H1 (cell line): ENCODE measurements around the gene OR10H1. TPM values are rescaled to one million over a fixed set of nuclear protein-coding genes. Genes with fewer than 3 reads are reported as not detected.

ENCODE experiments used
- CTBP2 ChIP-seq: IDR thresholded peaks from 2 replicates; pipeline ENCODE4 v1.7.0; 2011; ENCODE audit warnings: borderline replicate concordance, mild to moderate bottlenecking, moderate library complexity, mixed read lengths, low read length; ENCODE audit not compliant: insufficient read depth, insufficient read length
- EGR1 ChIP-seq: IDR thresholded peaks from 2 replicates; pipeline ENCODE4 v1.6.1; 2011; ENCODE audit warnings: low read depth, low read length, borderline replicate concordance
- NANOG ChIP-seq: IDR thresholded peaks from 2 replicates; pipeline ENCODE4 v1.6.1; 2011; ENCODE audit warnings: low read length, low read depth, mild to moderate bottlenecking, inconsistent platforms; ENCODE audit not compliant: insufficient read depth, poor library complexity, severe bottlenecking
- SAP30 ChIP-seq: fragments of 300-600 bp; sonication (generic); IDR thresholded peaks from 2 replicates; pipeline ENCODE4 v1.7.1; 2012; ENCODE audit warnings: low read length, moderate library complexity, mild to moderate bottlenecking, inconsistent platforms; ENCODE audit not compliant: insufficient read depth, insufficient replicate concordance
- SP4 ChIP-seq: IDR thresholded peaks from 2 replicates; pipeline ENCODE4 v1.6.1; 2012; ENCODE audit warnings: low read length, inconsistent platforms
- polyA plus RNA-seq, 7 experiments: library from polyadenylated mRNA; depleted of rRNA in 3 of 7; stranded (reverse) in 5 of 7; unstranded in 2 of 7; fragments of >200 nt in 5 of 7; fragments of 200-250 nt in 2 of 7; gene quantifications; 1 replicate in 5 of 7; 2 replicates in 1 of 7; 4 replicates in 1 of 7; pipeline versions ENCODE4 v1.2.1 to v1.2.3, GENCODE V29; 2011 to 2013; ENCODE audit warnings: missing spikeins in 2 of 7, mixed read lengths in 2 of 7
- total RNA-seq: library from RNA; stranded (reverse); fragmentation: NEBNext Ultra II Directional; extraction: Animal tissue kit (Norgen Biotek cat#: 25700); gene quantifications from 2 replicates; pipeline ENCODE4 v1.2.1, GENCODE V29; 2021
- TF ChIP-seq, protein P1 (sequence below): fragments of 300-600 bp; sonication (generic); IDR thresholded peaks from 2 replicates; pipeline ENCODE4 v1.7.1; 2012; ENCODE audit warnings: low read length, moderate library complexity, mild to moderate bottlenecking, inconsistent platforms; ENCODE audit not compliant: insufficient replicate concordance

Gene OR10H1
- total and polyA plus RNA-seq, 2 of the 8 experiments (the other 6 are each of a cell fraction or from before 2014, with no cell fraction given), result not detected

DNA sequence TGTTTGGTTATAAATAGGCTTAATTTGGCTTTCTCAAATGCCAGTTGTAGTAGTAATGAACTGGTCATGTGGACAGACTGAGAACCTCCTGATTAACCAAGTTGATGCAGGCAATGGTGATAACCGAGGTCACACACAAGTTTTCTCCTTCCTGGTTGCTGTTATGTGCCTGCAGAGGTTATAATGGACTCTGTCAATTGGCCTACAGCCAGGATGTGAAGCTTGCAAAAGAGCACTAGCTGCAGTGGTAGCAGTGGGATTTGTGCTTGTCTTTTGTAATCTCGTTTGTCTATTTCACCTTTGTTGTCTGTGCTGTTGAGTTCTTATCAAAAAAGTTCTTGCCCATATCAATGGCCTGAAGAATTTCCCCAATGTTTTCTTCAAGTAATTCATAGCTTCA, 57.1 kb downstream of the OR10H1 start (continued):
- TF ChIP-seq, protein P1, sequence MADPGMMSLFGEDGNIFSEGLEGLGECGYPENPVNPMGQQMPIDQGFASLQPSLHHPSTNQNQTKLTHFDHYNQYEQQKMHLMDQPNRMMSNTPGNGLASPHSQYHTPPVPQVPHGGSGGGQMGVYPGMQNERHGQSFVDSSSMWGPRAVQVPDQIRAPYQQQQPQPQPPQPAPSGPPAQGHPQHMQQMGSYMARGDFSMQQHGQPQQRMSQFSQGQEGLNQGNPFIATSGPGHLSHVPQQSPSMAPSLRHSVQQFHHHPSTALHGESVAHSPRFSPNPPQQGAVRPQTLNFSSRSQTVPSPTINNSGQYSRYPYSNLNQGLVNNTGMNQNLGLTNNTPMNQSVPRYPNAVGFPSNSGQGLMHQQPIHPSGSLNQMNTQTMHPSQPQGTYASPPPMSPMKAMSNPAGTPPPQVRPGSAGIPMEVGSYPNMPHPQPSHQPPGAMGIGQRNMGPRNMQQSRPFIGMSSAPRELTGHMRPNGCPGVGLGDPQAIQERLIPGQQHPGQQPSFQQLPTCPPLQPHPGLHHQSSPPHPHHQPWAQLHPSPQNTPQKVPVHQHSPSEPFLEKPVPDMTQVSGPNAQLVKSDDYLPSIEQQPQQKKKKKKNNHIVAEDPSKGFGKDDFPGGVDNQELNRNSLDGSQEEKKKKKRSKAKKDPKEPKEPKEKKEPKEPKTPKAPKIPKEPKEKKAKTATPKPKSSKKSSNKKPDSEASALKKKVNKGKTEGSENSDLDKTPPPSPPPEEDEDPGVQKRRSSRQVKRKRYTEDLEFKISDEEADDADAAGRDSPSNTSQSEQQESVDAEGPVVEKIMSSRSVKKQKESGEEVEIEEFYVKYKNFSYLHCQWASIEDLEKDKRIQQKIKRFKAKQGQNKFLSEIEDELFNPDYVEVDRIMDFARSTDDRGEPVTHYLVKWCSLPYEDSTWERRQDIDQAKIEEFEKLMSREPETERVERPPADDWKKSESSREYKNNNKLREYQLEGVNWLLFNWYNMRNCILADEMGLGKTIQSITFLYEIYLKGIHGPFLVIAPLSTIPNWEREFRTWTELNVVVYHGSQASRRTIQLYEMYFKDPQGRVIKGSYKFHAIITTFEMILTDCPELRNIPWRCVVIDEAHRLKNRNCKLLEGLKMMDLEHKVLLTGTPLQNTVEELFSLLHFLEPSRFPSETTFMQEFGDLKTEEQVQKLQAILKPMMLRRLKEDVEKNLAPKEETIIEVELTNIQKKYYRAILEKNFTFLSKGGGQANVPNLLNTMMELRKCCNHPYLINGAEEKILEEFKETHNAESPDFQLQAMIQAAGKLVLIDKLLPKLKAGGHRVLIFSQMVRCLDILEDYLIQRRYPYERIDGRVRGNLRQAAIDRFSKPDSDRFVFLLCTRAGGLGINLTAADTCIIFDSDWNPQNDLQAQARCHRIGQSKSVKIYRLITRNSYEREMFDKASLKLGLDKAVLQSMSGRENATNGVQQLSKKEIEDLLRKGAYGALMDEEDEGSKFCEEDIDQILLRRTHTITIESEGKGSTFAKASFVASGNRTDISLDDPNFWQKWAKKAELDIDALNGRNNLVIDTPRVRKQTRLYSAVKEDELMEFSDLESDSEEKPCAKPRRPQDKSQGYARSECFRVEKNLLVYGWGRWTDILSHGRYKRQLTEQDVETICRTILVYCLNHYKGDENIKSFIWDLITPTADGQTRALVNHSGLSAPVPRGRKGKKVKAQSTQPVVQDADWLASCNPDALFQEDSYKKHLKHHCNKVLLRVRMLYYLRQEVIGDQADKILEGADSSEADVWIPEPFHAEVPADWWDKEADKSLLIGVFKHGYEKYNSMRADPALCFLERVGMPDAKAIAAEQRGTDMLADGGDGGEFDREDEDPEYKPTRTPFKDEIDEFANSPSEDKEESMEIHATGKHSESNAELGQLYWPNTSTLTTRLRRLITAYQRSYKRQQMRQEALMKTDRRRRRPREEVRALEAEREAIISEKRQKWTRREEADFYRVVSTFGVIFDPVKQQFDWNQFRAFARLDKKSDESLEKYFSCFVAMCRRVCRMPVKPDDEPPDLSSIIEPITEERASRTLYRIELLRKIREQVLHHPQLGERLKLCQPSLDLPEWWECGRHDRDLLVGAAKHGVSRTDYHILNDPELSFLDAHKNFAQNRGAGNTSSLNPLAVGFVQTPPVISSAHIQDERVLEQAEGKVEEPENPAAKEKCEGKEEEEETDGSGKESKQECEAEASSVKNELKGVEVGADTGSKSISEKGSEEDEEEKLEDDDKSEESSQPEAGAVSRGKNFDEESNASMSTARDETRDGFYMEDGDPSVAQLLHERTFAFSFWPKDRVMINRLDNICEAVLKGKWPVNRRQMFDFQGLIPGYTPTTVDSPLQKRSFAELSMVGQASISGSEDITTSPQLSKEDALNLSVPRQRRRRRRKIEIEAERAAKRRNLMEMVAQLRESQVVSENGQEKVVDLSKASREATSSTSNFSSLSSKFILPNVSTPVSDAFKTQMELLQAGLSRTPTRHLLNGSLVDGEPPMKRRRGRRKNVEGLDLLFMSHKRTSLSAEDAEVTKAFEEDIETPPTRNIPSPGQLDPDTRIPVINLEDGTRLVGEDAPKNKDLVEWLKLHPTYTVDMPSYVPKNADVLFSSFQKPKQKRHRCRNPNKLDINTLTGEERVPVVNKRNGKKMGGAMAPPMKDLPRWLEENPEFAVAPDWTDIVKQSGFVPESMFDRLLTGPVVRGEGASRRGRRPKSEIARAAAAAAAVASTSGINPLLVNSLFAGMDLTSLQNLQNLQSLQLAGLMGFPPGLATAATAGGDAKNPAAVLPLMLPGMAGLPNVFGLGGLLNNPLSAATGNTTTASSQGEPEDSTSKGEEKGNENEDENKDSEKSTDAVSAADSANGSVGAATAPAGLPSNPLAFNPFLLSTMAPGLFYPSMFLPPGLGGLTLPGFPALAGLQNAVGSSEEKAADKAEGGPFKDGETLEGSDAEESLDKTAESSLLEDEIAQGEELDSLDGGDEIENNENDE, result no peak
- TF ChIP-seq SP4, result no peak
- no peak for TF ChIP-seq SAP30
- TF ChIP-seq EGR1, result no peak
- TF ChIP-seq CTBP2, result no peak
- TF ChIP-seq NANOG, result no peak
